Natural killer cell (primary cell): Measurements from ENCODE around the gene USHBP1. TPM values are rescaled to one million over a fixed set of nuclear protein-coding genes. Genes with fewer than 3 reads are reported as not detected.
A peak's percentile ranks its signal among the peaks of the same experiment; 100 is the strongest.

Experiments
- ATAC-seq, 3 donors: fragments of 150-1000 bp in 2 of 3; fragments of 200-7000 bp in 1 of 3; cut with Tn5 transposase; 1 replicate in 1 of 3; 2 replicates in 2 of 3; pipeline ENCODE4 v1.10.0; 2021; ENCODE audit warnings: mild to moderate bottlenecking in 2 of 3, moderate library complexity in 2 of 3
- DNase-seq, 2 donors: peaks; one replicate each; pipeline versions ENCODE4 v3.0.0 to v3.0.0-alpha.2; 2013 to 2021; ENCODE audit warnings: mixed read lengths in 1 of 2
- H3K27ac ChIP-seq: one replicate; pipeline ENCODE4 v1.5.1; 2013; ENCODE audit warnings: mild to moderate bottlenecking, low read length
- H3K27me3 ChIP-seq: one replicate; pipeline ENCODE4 v1.6.1; 2013; ENCODE audit warnings: low read length; ENCODE audit not compliant: control insufficient read depth, insufficient read depth
- H3K36me3 ChIP-seq: one replicate; pipeline ENCODE4 v1.6.1; 2013; ENCODE audit warnings: low read length; ENCODE audit not compliant: control insufficient read depth, insufficient read depth
- H3K4me1 ChIP-seq: one replicate; pipeline ENCODE4 v1.6.1; 2013; ENCODE audit warnings: low read length; ENCODE audit not compliant: control insufficient read depth, insufficient read depth
- H3K4me3 ChIP-seq: one replicate; pipeline ENCODE4 v1.5.1; 2013; ENCODE audit warnings: low read length
- H3K9me3 ChIP-seq: one replicate; pipeline ENCODE4 v1.6.1; 2013; ENCODE audit warnings: low read length; ENCODE audit not compliant: control insufficient read depth, insufficient read depth
- H3K27ac Mint-ChIP-seq, 2 donors: one replicate each; pipeline ENCODE4 v1.8.0; 2022; ENCODE audit warnings: mild to moderate bottlenecking in 2 of 2, mixed read lengths in 2 of 2, moderate library complexity in 1 of 2
- H3K27me3 Mint-ChIP-seq, 2 donors: one replicate each; pipeline ENCODE4 v1.8.0; 2022; ENCODE audit warnings: low read depth in 2 of 2, mixed read lengths in 2 of 2
- H3K36me3 Mint-ChIP-seq: one replicate; pipeline ENCODE4 v1.8.0; 2022; ENCODE audit warnings: mixed read lengths
- H3K4me1 Mint-ChIP-seq, 2 donors: one replicate each; pipeline ENCODE4 v1.8.0; 2022; ENCODE audit warnings: mixed read lengths in 2 of 2
- H3K4me3 Mint-ChIP-seq: one replicate; pipeline ENCODE4 v1.8.0; 2022; ENCODE audit warnings: mild to moderate bottlenecking, moderate library complexity, mixed read lengths
- H3K9me3 Mint-ChIP-seq, 2 donors: one replicate each; pipeline ENCODE4 v1.8.0; 2022; ENCODE audit warnings: mixed read lengths in 2 of 2
- WGBS: methylation state at CpG from one replicate; pipeline ENCODE4 v1.1.7; 2013; ENCODE audit warnings: missing lambda C conversion rate; ENCODE audit not compliant: insufficient coverage; 5-methylcytosine and 5-hydroxymethylcytosine counted together
- intact Hi-C: fragments of 100-400 bp; cut with micrococcal nuclease; formaldehyde crosslinking; loops from one replicate; pipeline ENCODE4 v1.14.2; 2022
- total RNA-seq, 4 donors: library from RNA; stranded (reverse); fragments of 120-200 nt in 1 of 4; gene quantifications; one replicate each; pipeline versions ENCODE4 v1.2.3 to v1.2.4, GENCODE V29; 2013 to 2022
- TF ChIP-seq, protein P1 (sequence below): fragments of 200-600 bp; IDR thresholded peaks from one replicate; pipeline ENCODE4 v1.8.0; 2022; ENCODE audit warnings: antibody characterized with exemption

Gene USHBP1
- total RNA-seq, 3 donors from 2014 or later (not counting 1 experiment from before 2014, with no cell fraction given): not detected

DNA sequence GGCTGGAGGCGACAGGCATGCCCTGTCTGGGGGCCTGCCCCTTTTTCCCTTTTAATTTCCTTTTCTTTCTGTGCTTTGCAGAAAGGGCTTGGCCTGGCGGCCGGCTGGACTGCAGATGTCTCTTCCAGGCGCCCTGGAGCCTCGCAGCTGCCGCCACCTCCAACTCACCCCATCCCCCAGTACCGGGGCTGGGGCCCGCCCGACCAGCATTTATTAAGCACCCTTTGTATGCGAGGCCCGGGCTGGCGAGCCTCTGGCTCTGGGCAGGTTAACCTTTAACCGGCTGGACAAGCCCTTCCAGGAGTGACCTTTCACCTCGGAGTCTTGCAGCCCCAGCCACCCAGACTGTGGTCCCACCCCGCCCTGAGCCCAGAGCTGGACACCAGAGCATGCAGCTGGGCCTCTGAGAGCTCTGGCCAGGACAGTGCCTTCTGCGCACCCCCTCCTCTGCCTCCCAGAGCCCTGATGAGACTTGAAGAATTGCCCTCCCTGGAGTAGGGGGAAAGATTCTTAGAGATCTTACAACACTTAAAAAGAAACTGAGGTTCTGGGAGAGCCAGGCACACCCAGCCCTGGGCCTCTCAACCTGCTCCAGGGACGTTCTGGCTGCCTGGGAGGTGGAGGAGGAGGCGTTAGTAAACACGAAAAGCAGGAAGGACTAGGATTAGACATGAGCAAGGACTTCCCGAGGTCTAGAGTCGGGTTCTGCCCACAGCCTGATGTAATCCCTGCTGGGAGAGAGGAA, 17.7 kb downstream of the USHBP1 start:
- Mint-ChIP-seq H3K27me3 (no peaks in the 10 kb centered on the region), H3K36me3 (no peaks in the 10 kb centered on the region), H3K9me3 (no peaks in the 10 kb centered on the region), H3K4me3 (peak overlapping the region; percentile 89), H3K4me1 (peaks cover 0 to 21% of the 10 kb centered on the region in 2 donors), H3K27ac (peak overlapping the region in 1 of 2 donors; percentile 83)
- H3K4me3 ChIP-seq: peak overlapping the region; percentile 64
- DNase-seq (peak in 1 of 2 donors; percentile 5), ATAC-seq (peak in 1 of 3 donors; percentile 1)
- 37% methylated on average over 21 of the region's 21 CpGs for WGBS
- H3K36me3 ChIP-seq: no peaks in the 10 kb centered on the region
- H3K4me1 ChIP-seq: peaks cover 19% of the 10 kb centered on the region
- intact Hi-C loops: no loop called here
- H3K27ac ChIP-seq: no peak overlapping the region
- TF ChIP-seq, protein P1, sequence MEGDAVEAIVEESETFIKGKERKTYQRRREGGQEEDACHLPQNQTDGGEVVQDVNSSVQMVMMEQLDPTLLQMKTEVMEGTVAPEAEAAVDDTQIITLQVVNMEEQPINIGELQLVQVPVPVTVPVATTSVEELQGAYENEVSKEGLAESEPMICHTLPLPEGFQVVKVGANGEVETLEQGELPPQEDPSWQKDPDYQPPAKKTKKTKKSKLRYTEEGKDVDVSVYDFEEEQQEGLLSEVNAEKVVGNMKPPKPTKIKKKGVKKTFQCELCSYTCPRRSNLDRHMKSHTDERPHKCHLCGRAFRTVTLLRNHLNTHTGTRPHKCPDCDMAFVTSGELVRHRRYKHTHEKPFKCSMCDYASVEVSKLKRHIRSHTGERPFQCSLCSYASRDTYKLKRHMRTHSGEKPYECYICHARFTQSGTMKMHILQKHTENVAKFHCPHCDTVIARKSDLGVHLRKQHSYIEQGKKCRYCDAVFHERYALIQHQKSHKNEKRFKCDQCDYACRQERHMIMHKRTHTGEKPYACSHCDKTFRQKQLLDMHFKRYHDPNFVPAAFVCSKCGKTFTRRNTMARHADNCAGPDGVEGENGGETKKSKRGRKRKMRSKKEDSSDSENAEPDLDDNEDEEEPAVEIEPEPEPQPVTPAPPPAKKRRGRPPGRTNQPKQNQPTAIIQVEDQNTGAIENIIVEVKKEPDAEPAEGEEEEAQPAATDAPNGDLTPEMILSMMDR: no peak
- H3K27me3 ChIP-seq: no peaks in the 10 kb centered on the region
- no peaks in the 10 kb centered on the region for H3K9me3 ChIP-seq

DNA sequence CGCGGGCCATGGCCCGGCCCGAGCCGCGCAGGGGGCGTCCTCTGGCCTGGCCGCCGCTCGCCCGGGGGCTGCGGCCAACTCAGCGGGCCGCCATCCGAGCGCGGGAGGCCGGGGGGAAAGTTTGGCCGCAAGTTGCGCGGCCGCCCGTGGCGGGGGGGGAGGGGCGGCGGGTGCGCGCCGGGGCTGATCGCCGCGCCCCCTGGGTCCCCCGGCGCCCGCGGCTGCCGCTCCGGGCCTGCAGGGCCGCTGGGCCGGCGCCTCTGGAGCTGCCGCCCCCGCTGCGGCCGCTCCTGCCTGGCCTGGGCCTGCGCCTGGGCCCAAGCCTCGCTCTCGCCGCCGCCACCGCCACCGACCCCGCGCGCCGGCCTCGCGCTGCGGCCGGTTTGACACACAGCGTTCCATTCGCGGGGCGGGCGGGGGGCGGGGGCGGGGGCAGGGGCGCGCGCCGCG, 19.0 kb downstream of the USHBP1 start, which contains the start of gene NR2F6:
NR2F6 (minus strand) TSS at position 385 of the 450 bp plus-strand sequence. CDS start 699 bp downstream, outside the sequence.
- peak within 1 kb of the TSS in 1 of 2 donors; percentile 83 for H3K27ac Mint-ChIP-seq

DNA sequence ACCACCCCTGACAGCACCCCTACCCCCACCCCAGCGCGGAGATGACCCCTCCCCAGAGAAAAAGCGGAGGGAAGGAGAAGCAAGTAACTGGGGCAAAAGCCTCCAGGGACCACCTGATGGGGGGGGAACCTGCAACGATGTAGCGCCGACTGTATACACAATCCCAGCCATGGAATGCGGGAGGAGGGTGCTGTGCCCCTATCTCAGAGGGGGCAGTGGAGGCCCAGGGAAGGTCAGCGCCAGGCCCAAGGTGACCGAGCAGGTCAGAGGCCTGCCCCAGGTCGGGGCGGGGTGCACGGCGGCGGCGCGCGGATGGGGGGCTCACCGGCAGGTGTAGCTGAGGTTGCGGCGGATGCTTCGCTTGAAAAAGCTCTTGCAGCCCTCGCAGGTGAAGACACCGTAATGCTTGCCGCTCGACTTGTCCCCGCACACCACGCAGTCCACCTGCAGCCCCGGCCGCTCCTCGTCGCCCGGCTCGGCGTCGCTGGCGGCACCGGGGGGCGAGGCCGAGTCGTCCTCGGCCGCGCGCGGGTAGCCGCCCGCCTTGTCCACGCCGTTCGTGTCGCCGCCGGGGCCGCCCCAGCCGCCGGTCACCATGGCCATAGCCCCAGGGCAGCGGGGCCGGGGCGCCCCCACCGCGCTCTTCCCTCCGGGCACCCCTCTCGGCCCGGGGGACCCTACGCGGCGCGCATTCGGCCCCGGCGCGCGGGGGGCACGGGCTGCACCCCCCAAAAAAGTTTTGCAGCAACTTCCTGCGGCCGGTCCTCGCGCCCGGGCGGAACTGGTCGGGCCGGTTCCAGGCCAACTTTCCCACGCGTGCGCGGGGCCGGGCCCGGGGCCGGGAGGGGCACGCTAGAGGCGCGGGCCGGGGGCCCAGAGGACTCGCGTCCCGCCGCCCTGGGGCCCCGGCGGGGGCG, 19.7 kb downstream of the USHBP1 start:
- H3K36me3 ChIP-seq: no peaks in the 10 kb centered on the region
- TF ChIP-seq, protein P1: no peak
- H3K9me3 Mint-ChIP-seq: no peaks in the 10 kb centered on the region
- DNase-seq (peak in 1 of 2 donors; percentile 52), ATAC-seq (peak in 1 of 3 donors; percentile 1)
- H3K27me3 Mint-ChIP-seq: no peaks in the 10 kb centered on the region
- H3K27me3 ChIP-seq: no peaks in the 10 kb centered on the region
- 5% methylated on average over 100 of the region's 100 CpGs for WGBS
- no peaks in the 10 kb centered on the region for H3K9me3 ChIP-seq
- peak overlapping the region; percentile 35 for H3K4me3 Mint-ChIP-seq
- intact Hi-C loops: no loop called here
- H3K27ac ChIP-seq: no peak overlapping the region
- H3K27ac Mint-ChIP-seq: no peak overlapping the region
- H3K4me1 ChIP-seq: peaks cover 19% of the 10 kb centered on the region
- H3K4me3 ChIP-seq: peak overlapping the region; percentile 12
- peaks cover 0 to 21% of the 10 kb centered on the region in 2 donors for H3K4me1 Mint-ChIP-seq
- H3K36me3 Mint-ChIP-seq: no peaks in the 10 kb centered on the region

More for the DNA sequence above, 19.0 kb downstream of the USHBP1 start, which contains the start of gene NR2F6:
- H3K9me3 Mint-ChIP-seq: no peaks in the 10 kb centered on the region
- ATAC-seq: peak; percentile 15 to 20 (median 19)
- Histone ChIP-seq H3K27ac (peak within 1 kb of the TSS; percentile 49), H3K9me3 (no peaks in the 10 kb centered on the region), H3K4me3 (peak within 1 kb of the TSS; percentile 64), H3K27me3 (no peaks in the 10 kb centered on the region), H3K4me1 (peaks cover 19% of the 10 kb centered on the region), H3K36me3 (no peaks in the 10 kb centered on the region)
- no peaks in the 10 kb centered on the region for H3K27me3 Mint-ChIP-seq
- TF ChIP-seq, protein P1: no peak
- intact Hi-C loops: no loop called here
- H3K4me1 Mint-ChIP-seq: peaks cover 0 to 21% of the 10 kb centered on the region in 2 donors
- WGBS: under 1% methylated on average over 72 of the region's 72 CpGs
- H3K4me3 Mint-ChIP-seq: peak within 1 kb of the TSS; percentile 89
- no peak for DNase-seq
- no peaks in the 10 kb centered on the region for H3K36me3 Mint-ChIP-seq
